ENCODE results near the gene UAP1L1.

Gene UAP1L1

GRCh38 chr9:137076636-137077009, 694 bp upstream of the UAP1L1 start:
- no peak for TF ChIP-seq CTCF (IDR thresholded peaks at IDR 0.05; ENCODE audit: low read depth, low read length)
- DNase-seq (ENCODE audit: extremely low read depth, low read depth), result no peak

- DNase-seq (ENCODE audit: extremely low read depth, low read depth), result no peak
- no peak for TF ChIP-seq CTCF (IDR thresholded peaks at IDR 0.05; ENCODE audit: low read depth, low read length)
Measured at GRCh38 chr9:137077758-137078693, 709 bp downstream of the UAP1L1 start.

GRCh38 chr9:137078701-137079400, 1.5 kb downstream of the UAP1L1 start:
- TF ChIP-seq CTCF (IDR thresholded peaks at IDR 0.05; ENCODE audit: low read depth, low read length), result no peak
- no peak for DNase-seq (ENCODE audit: extremely low read depth, low read depth)

GRCh38 chr9:137079401-137079787, 2.1 kb downstream of the UAP1L1 start:
- DNase-seq (ENCODE audit: extremely low read depth, low read depth), result no peak
- TF ChIP-seq CTCF (IDR thresholded peaks at IDR 0.05; ENCODE audit: low read depth, low read length), result no peak

GRCh38 chr9:137080260-137081122, 3.2 kb downstream of the UAP1L1 start:
- no peak for DNase-seq (ENCODE audit: extremely low read depth, low read depth)
- no peak for TF ChIP-seq CTCF (IDR thresholded peaks at IDR 0.05; ENCODE audit: low read depth, low read length)

- TF ChIP-seq CTCF (IDR thresholded peaks at IDR 0.05; ENCODE audit: low read depth, low read length), result no peak
- DNase-seq (ENCODE audit: extremely low read depth, low read depth), result no peak
Measured at GRCh38 chr9:137082222-137082924, 5.1 kb downstream of the UAP1L1 start.
